ENCODE results near the gene SNUPN.

DNA sequence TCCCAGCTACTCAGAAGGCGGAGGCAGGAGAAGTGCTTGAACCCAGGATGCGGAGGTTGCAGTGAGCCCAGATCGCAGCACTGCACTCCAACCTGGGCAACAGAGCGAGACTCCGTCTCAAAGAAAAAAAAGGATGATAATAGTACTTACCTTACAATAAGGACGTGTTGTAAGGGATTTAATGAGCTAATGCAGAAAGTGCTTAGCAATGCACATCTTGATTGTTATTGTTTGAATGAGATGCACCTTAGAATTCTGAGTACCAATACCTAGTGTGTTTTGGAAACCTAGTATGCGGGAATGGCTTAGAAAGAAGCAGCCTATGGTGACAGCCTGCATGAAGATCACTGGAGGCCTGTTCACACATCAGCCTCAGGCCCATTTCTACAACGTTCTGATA lies 19.5 kb downstream of the SNUPN start:
- TF ChIP-seq, protein P1, sequence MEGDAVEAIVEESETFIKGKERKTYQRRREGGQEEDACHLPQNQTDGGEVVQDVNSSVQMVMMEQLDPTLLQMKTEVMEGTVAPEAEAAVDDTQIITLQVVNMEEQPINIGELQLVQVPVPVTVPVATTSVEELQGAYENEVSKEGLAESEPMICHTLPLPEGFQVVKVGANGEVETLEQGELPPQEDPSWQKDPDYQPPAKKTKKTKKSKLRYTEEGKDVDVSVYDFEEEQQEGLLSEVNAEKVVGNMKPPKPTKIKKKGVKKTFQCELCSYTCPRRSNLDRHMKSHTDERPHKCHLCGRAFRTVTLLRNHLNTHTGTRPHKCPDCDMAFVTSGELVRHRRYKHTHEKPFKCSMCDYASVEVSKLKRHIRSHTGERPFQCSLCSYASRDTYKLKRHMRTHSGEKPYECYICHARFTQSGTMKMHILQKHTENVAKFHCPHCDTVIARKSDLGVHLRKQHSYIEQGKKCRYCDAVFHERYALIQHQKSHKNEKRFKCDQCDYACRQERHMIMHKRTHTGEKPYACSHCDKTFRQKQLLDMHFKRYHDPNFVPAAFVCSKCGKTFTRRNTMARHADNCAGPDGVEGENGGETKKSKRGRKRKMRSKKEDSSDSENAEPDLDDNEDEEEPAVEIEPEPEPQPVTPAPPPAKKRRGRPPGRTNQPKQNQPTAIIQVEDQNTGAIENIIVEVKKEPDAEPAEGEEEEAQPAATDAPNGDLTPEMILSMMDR (conservative IDR thresholded peaks at IDR 0.05), result no peak
- no peak for TF ChIP-seq ZFX (IDR thresholded peaks at IDR 0.05)

Data from C4-2B (cell line).